ENCODE measurements around the gene C22orf31. TPM values are rescaled to one million over a fixed set of nuclear protein-coding genes. Genes with fewer than 3 reads are reported as not detected.
A peak's percentile ranks its signal among the peaks of the same experiment; 100 is the strongest.
"Not testable (repeated sequence)": the region's sequence is repeated elsewhere in the genome, so short reads cannot be mapped to it uniquely, and the experiment has no call there.

Gene C22orf31
- total RNA-seq, 2 donors from 2014 or later = not detected

GRCh38 chr22:29083933-29084591, 22.4 kb upstream of the C22orf31 start:
- Histone ChIP-seq H3K27me3 (no peaks in the 10 kb centered on the region), H3K36me3 (replicated peaks in 1 of 2; ENCODE audit: insufficient read depth in 1 of 2, low read depth in 2 of 2) (no peaks in the 10 kb centered on the region), H3K9me3 (no peaks in the 10 kb centered on the region), H3K4me3 (no peak overlapping the region), H3K4me1 (peaks cover 5% of the 10 kb centered on the region), H3K27ac (no peak overlapping the region)
- intact Hi-C loops (cut with DNase I) = no loop called here
- ATAC-seq (no peak), DNase-seq (no peak)
- WGBS, 2 donors = 71 to 78% methylated on average over 5 of the region's 5 CpGs
- TF ChIP-seq POLR2A (IDR thresholded peaks at IDR 0.05) (no peak), CTCF (IDR thresholded peaks at IDR 0.05) (no peak)

GRCh38 chr22:29083576-29083932, 21.9 kb upstream of the C22orf31 start:
- not testable (repeated sequence) for H3K27ac ChIP-seq

GRCh38 chr22:29082826-29083545, 21.4 kb upstream of the C22orf31 start:
- Histone ChIP-seq H3K4me1 (peaks cover 5% of the 10 kb centered on the region), H3K27me3 (no peaks in the 10 kb centered on the region), H3K9me3 (no peaks in the 10 kb centered on the region), H3K27ac (peak overlapping the region in 1 of 4 donors; percentile 65), H3K36me3 (replicated peaks in 1 of 2; ENCODE audit: insufficient read depth in 1 of 2, low read depth in 2 of 2) (no peaks in the 10 kb centered on the region), H3K4me3 (no peak overlapping the region)
- ATAC-seq (no peak), DNase-seq (no peak)
- TF ChIP-seq POLR2A (IDR thresholded peaks at IDR 0.05) (no peak), CTCF (IDR thresholded peaks at IDR 0.05) (no peak)
- WGBS, 2 donors = 83 to 91% methylated on average over 7 of the region's 7 CpGs
- intact Hi-C loops (cut with DNase I) = no loop called here

More at GRCh38 chr22:29083576-29083932, 21.9 kb upstream of the C22orf31 start:
- intact Hi-C loops (cut with DNase I); H3K9me3 ChIP-seq; H3K4me3 ChIP-seq; H3K27me3 ChIP-seq; DNase-seq; ATAC-seq; H3K4me1 ChIP-seq; H3K36me3 ChIP-seq (replicated peaks in 1 of 2; ENCODE audit: insufficient read depth in 1 of 2, low read depth in 2 of 2): not testable (repeated sequence)
- 87 to 94% methylated on average over 7 of the region's 7 CpGs for WGBS, 2 donors

- Histone ChIP-seq H3K4me1 (peaks cover 5% of the 10 kb centered on the region), H3K27ac (peak overlapping the region in 1 of 4 donors; percentile 65), H3K9me3 (no peaks in the 10 kb centered on the region), H3K36me3 (replicated peaks in 1 of 2; ENCODE audit: insufficient read depth in 1 of 2, low read depth in 2 of 2) (no peaks in the 10 kb centered on the region), H3K27me3 (no peaks in the 10 kb centered on the region), H3K4me3 (no peak overlapping the region)
- WGBS, 2 donors = 36 to 62% methylated on average over 3 of the region's 3 CpGs
- TF ChIP-seq POLR2A (IDR thresholded peaks at IDR 0.05) = no peak
- no peak for TF ChIP-seq CTCF (IDR thresholded peaks at IDR 0.05)
- DNase-seq (peak in 2 of 4 donors; percentile 40), ATAC-seq (no peak)
- intact Hi-C loops (cut with DNase I) = no loop called here
Observed at GRCh38 chr22:29081517-29082236, 20.0 kb upstream of the C22orf31 start.
